Breast epithelium (tissue), 3 donors: ENCODE measurements around the gene QPRT.

Experiments
- CTCF ChIP-seq, 3 donors: fragments of 450-650 bp; IDR thresholded peaks; one replicate each; pipeline ENCODE4 v1.5.1; 2016 to 2017; ENCODE audit warnings: antibody characterized with exemption in 3 of 3, mild to moderate bottlenecking in 3 of 3, moderate library complexity in 3 of 3
- POLR2A ChIP-seq: fragments of 450-650 bp; IDR thresholded peaks from one replicate; pipeline ENCODE4 v1.6.1; 2016; ENCODE audit warnings: antibody characterized with exemption, mild to moderate bottlenecking, moderate library complexity
- POLR2AphosphoS5 ChIP-seq, 3 donors: sonication (generic); formaldehyde crosslinking; IDR thresholded peaks; one replicate each; pipeline ENCODE4 v1.6.1; 2017; ENCODE audit warnings: antibody characterized with exemption in 3 of 3

- TF ChIP-seq CTCF (IDR thresholded peaks at IDR 0.05) (no peak), POLR2A (no peak), POLR2AphosphoS5 (IDR thresholded peaks at IDR 0.05) (no peak)
These were observed 63.8 kb downstream of the QPRT start for GRCh38 chr16:29742683-29743275.
